Fibroblast of gingiva (primary cell): ENCODE data around the gene SLC45A3.
"Not testable (repeated sequence)": the region's sequence is repeated elsewhere in the genome, so short reads cannot be mapped to it uniquely, and the experiment has no call there.

Experiments used
- DNase-seq: peaks from one replicate; pipeline ENCODE4 v3.0.0-alpha.2; 2011; ENCODE audit warnings: low read depth

SLC45A3 gene

GRCh38 chr1:205637854-205638468 is 42.3 kb downstream of the SLC45A3 start:
- DNase-seq = no peak

GRCh38 chr1:205636732-205637131 is 43.6 kb downstream of the SLC45A3 start:
- DNase-seq = no peak

GRCh38 chr1:205636138-205636530 is 44.2 kb downstream of the SLC45A3 start:
- DNase-seq = not testable (repeated sequence)

GRCh38 chr1:205633421-205633976 is 46.8 kb downstream of the SLC45A3 start:
- peak; percentile 56 for DNase-seq

GRCh38 chr1:205632669-205633169 is 47.6 kb downstream of the SLC45A3 start:
- no peak for DNase-seq

- DNase-seq = peak; percentile 98
These were observed 48.3 kb downstream of the SLC45A3 start, which contains the start of gene ELK4 for GRCh38 chr1:205631768-205632668. ELK4 (minus strand) TSS chr1:205632011; CDS start chr1:205623882, 8,129 bp downstream.

- peak; percentile 59 for DNase-seq
These were observed 49.1 kb downstream of the SLC45A3 start for GRCh38 chr1:205631010-205631767.

- no peak for DNase-seq
These were observed 49.7 kb downstream of the SLC45A3 start for GRCh38 chr1:205630651-205631009.

GRCh38 chr1:205630241-205630640 is 50.1 kb downstream of the SLC45A3 start:
- DNase-seq = peak; percentile 58

GRCh38 chr1:205629751-205630150 is 50.6 kb downstream of the SLC45A3 start:
- DNase-seq = no peak

GRCh38 chr1:205627956-205628355 is 52.4 kb downstream of the SLC45A3 start:
- no peak for DNase-seq

GRCh38 chr1:205626216-205626615 is 54.1 kb downstream of the SLC45A3 start:
- DNase-seq = no peak

GRCh38 chr1:205623646-205624045 is 56.7 kb downstream of the SLC45A3 start:
- DNase-seq = no peak

GRCh38 chr1:205620269-205620668 is 60.0 kb downstream of the SLC45A3 start:
- no peak for DNase-seq

- DNase-seq = no peak
These were observed 60.9 kb downstream of the SLC45A3 start for GRCh38 chr1:205619376-205619775.

- no peak for DNase-seq
These were observed 63.6 kb downstream of the SLC45A3 start for GRCh38 chr1:205616563-205617293.

GRCh38 chr1:205615789-205616188 is 64.5 kb downstream of the SLC45A3 start:
- no peak for DNase-seq

GRCh38 chr1:205613854-205614412 is 66.4 kb downstream of the SLC45A3 start:
- DNase-seq = no peak

- no peak for DNase-seq
These were observed 67.8 kb downstream of the SLC45A3 start for GRCh38 chr1:205612556-205612955.

GRCh38 chr1:205612104-205612503 is 68.2 kb downstream of the SLC45A3 start:
- no peak for DNase-seq

- DNase-seq = no peak
These were observed 69.3 kb downstream of the SLC45A3 start for GRCh38 chr1:205610901-205611466.
